NCI-H510A treated with DMSO at 0.1 percent for 48 hours (cell line): Measurements from ENCODE around the gene AK4.
"Not testable (repeated sequence)": the region's sequence is repeated elsewhere in the genome, so short reads cannot be mapped to it uniquely, and the experiment has no call there.

Experiments
- DNase-seq: peaks from one replicate; lab custom pipeline; 2025; lab: John Stamatoyannopoulos, UW

Gene AK4

DNA sequence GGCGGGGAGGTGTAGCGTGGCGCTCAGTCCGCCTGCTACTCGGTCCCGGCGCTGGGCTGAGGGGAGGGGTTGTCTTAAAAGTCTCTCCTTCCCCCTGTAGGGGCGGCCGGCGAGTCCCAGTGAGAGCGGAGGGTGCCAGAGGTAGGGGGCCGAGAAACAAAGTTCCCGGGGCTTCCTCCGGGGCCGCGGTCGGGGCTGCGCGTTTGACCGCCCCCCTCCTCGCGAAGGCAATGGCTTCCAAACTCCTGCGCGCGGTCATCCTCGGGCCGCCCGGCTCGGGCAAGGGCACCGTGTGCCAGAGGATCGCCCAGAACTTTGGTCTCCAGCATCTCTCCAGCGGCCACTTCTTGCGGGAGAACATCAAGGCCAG lies at the start of gene AK4:
AK4 (plus strand) TSS at position 26 of the 370 bp plus-strand sequence; CDS start at position 231, 205 bp downstream.
- not testable (repeated sequence) for DNase-seq

DNA sequence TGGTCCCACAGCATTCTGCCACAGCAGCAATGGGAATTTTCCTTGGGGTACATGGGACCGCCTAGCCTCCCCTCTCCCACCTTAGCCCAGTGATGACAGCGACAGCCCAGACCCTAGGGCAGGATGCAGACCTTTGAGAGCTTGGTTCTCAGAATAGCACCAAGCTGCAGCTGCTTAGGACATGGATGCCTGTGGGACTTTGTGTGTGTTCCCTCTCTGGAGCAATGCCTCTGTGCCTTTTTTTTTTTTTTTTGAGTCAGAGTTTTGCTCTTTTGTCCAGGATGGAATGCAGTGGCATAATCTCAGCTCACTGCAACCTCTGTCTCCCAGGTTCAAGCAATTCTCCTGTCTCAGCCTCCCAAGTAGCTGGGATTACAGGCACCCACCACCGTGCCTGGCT lies 44.2 kb upstream of the AK4 start:
- DNase-seq: no peak

DNA sequence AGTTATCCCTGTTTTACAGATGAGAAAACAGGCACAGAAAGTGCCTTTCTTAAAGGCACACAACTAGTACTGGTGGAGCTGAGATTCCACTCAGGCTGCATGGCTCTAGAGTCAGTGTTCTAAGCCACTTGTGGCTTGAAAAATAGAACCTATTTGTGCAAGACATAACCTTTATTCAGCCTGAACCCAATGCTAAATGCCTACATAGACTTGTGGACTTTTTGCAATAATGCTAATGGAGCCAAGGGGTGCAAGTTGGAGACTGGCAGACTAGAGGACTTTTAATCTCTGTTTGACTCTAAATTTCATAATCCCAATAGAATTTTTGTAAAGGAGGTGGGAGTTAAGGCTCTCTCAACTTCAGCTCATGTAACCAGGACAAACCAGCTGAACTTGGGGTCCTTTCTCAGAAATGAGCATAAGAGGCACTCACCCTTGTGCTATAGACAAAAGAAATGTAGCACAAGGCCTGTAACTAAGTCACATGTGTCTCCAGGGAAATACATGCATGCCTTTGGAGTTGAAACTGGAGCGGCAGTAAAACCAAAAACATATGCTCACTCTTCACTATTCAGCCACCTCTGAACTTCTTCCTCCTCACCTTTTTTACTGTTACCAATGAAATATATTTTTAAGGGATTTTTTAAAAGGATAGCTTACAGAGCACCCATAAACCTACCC lies 43.0 kb upstream of the AK4 start:
- DNase-seq: no peak

DNA sequence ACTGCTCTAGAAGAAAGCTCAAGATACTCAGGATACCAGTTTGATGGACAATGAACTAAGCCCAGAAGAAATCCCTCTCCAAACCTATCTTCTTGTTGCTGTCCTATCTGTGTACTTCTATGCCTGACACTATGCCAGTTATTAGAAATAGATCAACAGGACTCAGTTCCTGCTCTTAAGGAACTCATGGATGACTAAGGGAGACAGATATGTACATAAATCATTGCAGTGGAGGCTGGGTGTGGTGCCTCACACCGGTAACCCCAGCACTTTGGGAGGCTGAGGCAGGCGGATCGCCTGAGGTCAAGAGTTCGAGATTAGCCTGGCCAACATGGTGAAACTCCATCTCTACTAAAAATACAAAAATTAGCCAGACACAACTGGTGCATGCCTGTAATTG lies 42.4 kb upstream of the AK4 start:
- DNase-seq: no peak

DNA sequence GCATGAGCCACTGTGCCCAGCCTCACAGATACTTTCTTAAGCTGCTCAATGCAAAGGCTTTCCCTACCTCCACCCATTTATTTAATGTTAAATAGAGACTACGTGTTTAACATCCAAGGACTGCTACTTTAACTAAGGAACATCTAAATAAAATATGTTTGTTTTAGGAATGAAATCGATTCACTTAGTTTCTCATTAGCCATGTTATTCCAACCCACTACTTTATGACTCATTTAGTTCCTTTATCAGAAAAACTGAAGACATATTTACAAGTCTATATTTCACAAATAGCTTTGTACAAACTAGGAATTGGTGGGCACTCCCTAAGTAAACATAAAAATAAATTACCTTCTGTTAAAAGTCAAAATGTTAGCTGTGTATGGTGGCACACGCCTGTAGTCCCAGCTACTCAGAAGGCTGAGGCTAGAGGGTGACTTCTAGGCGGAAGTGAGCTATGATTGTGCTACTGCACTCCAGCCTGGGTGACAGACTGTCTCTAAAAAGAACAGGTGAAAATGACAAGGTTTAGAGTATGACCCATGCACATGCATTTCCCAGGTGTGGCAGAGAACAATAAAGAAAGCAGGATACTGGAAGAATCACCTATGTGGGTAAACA lies 39.9 kb upstream of the AK4 start:
- DNase-seq: peak; percentile 24

DNA sequence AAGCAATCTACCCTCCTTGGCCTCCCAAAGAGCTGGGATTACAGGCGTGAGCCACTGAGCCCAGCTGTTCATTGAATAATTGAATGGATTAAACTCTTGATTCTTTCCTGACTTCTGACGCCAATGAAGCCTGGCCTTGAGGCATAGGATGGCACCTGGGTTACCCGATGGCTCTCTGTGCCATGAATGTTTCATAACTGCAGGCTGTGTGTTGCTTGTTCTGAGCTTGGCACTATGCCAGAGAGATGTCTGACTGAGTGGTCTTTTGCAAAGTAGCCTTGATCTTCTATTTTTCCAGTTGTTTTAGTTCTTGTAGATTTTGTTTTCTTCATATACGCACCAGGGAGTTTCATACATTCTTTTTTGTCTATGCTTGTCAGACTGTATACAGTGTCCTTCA lies 38.5 kb upstream of the AK4 start:
- DNase-seq: no peak

DNA sequence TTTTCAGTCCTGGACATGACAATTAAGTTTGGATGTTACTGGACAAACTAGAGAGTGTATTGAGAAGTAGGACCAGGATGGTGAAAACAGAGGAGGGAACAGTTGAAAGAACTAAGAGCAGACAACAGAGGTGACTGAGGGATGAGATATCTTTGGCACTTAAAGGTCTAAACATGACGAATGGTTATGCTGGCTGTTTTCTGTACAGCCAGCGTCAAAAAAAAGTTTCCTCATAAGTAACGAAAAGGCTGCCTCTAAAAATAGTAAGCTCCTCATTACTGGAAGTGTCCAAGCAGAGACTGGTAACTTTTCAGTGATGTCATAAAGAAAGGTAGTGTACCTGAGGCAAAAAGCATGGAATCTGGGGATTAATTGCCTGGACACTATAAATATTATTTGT lies 35.2 kb upstream of the AK4 start:
- no peak for DNase-seq

DNA sequence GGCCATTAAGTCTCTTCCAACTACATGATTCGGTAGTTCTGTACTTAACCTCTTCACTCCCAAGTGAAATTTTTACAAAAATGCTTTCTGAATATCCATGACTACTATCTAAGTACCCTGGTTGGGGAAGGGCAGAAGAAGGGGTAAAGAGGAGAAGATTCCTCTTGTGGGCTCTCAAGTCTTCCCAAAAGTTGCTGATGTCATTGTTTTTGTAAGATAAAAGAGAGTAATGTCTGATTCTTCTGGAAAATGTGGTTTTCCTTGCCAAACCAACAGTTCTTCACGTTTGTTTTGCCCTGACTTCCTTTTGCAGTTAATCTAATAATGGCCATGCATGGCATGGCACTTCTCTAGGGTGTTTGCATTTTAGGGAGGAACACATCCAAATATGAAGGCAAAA lies 34.7 kb upstream of the AK4 start:
- no peak for DNase-seq

DNA sequence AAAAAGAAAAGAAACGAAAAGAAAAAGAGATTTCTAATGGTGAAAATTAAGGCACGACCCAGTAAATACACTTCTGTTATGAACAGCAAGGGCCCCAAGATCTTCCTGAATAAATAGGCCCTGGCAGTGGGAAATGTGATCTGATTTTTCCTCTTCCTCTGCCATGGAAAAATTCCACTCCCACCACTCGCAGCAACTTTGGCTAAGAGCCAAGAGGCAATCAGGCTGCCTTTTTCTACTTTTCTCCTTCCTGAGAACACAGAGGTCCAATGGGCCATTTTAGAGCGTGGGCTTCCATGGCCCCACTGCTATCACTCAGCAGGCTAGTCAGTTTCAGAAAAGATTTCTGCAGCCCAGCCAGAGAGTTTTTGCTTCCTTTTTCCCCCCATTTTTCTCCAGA lies 33.7 kb upstream of the AK4 start:
- DNase-seq: no peak

DNA sequence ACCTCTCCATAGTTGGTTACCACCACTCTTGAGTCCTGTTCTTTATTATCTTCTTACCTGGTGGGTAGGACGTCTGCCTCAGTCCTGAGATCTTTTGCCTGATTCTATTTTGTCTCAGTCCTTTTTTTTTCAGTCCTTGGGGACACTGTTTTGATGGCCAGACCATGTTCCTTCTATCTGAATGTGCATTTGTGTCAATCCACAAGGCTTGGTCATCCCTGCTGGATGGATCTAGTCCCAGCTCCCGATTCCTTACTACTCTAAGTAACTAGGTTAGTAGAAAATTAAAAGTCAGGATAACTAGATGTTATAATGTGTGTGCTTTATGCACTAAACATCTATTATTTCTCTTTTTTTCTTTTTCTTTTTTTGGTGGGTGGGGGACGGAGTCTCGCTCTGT lies 28.1 kb upstream of the AK4 start:
- DNase-seq: no peak

DNA sequence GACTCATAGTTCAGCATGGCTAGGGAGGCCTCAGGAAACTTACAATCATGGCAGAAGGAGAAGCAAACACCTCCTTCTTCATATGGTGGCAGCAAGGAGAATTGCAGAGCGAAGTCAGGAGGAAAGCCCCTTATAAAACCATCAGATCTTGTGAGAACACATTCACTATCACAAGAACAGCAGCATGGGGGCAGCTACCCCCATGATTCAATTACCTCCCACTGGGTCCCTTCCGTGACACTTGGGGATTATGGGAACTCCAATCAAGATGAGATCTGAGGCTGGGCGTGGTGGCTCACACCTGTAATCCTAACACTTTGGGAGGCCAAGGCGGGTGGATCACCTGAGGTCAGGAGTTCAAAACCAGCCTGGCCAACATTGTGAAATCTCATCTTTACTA lies 18.9 kb upstream of the AK4 start:
- not testable (repeated sequence) for DNase-seq

DNA sequence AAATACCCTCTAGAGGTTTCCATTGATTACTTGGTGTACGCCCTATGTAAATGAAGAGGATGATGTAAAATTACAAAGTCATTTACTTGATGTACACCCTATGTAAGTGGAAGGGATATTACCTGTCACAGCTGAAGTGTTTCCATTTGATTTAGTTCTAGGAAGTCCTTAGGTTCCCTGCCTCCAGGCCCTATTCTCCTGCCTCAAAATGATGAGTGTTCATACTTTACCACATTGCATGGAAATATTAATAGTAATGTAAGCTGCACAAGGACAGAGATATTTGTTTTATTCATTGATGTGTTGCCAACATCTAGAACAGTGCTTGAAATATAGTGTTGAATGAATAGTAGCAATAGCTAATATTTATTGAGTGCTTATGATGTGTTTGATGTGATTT lies 9.5 kb upstream of the AK4 start:
- DNase-seq: no peak

DNA sequence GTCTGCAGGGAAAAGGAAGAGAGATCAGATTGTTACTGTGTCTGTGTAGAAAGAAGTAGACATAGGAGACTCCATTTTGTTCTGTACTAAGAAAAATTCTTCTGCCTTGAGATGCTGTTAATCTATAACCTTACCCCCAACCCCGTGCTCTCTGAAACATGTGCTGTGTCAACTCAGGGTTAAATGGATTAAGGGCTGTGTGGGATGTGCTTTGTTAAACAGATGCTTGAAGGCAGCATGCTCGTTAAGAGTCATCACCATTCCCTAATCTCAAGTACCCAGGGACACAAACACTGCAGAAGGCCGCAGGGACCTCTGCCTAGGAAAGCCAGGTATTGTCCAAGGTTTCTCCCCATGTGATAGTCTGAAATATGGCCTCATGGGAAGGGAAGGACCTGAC lies 8.2 kb upstream of the AK4 start:
- DNase-seq: not testable (repeated sequence)

DNA sequence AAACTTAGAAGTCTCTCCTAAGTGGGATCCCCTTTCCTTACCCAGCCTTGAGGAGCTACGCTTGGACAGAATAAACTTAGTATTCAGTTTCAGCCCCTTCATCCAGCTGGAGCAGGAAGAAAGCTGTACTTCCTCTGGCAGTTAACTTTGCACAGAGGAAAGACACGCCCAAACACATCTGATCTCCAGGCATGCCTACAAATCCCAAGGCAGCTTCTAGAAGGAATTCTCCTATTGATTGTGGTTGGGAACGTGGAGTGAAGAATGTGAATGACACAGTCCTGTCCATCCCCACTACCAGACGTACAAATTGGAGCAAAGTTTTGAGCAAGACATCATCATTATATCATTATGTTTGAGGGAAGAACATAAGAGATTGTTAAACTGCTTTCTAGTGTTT lies 6.6 kb upstream of the AK4 start:
- no peak for DNase-seq

DNA sequence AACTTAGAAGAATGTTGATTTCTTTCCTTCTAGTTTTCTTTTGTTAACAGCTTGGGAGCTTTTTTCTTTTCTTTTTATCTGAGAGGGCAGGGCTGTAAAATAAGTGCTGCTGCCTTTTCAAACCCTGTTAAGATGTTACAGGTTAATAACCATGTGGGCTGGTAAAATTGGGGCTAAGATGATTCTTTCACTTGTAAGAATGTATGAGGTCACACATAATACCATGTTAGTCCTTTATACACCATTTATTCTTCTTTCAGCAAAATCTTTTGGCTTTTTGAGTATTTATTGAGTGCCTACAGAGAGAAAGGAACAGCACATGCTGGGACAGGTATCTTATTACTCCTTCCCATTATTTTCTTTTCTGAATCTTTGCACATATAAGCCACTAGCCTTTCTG lies 6.1 kb upstream of the AK4 start:
- no peak for DNase-seq

DNA sequence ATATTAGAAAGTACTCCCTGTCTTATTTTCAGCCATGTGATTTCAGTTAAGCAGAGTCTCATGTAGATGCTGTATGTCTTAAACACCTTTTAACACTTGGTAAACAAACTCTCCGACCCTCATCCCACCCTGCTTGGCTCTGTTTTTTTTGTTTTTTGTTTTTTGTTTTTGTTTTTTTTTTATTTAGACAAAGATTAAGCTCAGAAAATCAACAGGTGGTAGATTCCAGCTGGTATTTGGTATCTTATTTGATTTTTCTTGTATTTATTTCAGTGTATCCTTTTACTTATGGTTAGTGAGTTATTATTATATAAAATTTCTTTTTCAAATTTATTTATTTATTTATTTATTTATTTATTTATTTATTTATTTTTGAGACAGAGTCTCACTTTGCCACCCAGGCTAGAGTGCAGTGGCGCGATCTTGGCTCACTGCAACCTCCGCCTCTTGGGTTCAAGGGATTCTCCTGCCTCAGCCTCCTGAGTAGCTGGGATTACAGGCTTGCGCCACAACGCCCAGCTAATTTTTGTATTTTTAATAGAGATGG lies 4.8 kb upstream of the AK4 start:
- DNase-seq: not testable (repeated sequence)

DNA sequence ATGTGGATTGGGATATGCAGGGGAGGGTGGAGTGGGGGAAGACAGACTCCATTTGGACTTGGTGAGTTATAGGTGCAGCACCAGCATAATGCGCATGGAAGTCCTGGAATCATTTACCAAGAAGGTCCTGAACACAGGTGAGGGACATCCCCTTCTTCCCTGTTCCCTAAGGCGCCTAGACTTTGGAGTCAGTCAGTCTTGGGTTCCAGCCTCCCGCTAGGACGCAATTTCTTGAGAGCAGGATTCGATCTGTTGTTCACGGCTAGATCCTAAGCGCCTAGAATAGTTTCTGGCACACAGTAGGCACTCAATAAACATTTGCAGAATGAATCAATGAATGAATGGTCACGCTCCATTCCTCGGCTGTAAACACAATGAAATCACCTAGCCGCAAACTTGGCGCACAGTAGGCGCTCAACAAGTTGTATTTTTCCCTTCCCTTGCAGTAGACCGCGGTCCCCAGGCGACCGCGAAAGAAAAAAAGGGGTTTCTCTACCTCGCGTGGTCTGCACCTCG lies 1.0 kb upstream of the AK4 start:
- DNase-seq: no peak

DNA sequence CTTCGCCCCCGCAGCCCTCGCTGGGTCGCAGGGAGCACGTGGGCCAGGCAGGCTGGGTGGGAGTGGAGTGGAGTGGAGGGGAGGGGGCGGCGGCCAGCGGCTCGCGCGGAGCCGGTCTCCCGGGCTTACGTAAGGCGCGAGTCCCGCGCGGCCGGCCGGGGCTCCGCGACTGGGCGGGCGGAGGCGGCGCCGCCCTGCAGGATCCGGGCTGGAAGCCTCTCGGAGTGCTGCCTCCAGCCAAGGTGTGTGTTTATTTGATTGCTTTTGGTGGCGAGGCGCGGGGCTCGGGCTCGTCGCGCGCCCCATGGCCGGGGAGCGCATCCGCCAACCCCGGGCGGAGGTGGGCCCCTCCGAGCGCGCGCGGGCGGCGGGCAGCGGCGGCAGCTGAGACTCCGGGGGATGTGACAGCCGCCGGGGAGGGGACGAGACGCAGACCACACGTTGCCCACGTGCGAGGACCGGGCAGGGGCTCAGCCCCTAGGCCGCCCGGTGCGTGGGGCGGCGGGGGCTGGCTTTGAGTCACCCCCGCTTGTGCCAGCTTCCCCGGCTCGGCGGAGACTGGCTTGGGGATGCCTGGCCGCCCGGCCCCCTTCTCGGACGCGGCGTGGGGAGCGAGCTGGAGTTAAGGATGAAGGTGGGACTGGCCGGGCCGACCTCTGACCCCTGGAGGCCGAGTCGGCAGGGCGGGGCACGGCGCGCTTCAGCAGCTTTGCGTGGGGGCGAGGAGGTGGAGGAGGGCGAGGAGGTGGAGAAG lies 402 bp upstream of the AK4 start:
- DNase-seq: peak; percentile 22

DNA sequence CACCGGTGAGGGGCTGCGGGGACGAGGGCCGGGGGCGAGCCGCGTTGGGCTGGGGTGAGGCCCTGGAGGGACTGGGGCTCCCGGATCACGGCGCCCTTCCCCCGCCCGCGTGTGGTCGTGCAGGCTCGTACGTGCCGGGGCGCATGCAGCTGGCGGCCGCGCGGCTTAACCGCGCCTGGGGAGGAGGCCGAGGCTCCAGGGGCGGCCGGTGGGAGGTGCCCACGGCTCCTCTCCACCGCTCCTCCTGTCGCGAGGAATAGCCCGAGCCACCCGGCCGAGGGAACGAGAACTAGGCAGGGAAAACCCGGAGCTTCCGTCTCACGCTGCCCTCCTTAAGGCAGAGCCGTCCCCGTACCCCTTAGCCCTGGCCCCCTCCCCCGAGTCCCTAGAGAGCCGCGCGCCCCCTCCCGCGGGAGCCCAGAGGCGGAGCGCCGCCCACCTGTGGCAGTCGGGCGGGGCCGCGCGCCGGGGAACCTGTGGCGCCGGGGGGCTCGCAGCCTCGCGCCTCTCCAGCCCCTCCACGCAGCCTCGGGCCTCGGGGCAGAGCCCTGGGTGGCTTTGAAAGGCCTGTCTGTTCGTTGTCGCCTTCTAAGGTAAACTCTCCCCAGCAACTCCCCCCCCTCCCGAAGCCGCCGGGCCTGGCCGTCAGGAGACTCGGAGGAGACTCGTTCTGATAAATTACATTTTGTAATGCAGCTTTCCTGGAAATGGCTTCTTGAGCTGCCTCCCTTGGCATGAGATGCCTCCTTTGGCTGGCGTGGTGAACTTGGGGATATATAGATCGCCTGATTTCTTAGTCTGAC lies 746 bp downstream of the AK4 start:
- DNase-seq: peak; percentile 44

DNA sequence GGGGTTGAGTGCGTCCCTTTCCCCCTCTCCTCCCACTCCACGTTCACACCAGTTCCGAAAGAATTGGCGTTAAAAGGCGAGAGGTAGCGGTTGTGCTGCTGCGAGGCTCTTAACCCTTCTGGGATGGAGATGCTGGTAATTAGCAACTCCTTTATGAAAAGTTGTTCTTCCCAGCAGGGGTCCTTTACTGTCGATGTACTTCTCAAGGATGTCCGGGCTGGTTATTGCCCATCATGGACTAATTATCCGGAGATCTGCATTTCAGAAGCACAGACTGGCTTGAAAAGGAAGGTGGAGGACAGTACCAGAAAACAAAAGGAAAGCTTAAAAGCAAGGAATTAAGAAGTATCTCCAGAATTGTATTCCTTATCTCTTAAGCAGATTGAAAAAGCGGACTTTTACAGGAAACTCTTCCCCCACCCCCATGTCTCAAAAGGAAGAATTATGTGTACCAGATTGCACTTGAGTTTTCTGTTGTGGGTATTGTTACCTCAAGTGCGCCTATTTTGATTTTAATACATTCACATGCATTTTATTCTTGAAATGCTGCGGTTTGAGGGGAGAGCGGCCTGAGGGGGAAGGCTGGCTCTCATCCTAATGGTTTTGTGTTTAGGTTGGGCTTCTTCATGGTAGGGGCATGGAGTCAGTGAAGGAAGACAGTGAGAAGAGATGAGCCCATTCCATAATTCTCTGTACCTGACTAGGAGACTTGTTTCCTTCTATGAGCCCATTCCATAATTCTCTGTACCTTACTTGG lies 1.5 kb downstream of the AK4 start:
- DNase-seq: peak; percentile 42

DNA sequence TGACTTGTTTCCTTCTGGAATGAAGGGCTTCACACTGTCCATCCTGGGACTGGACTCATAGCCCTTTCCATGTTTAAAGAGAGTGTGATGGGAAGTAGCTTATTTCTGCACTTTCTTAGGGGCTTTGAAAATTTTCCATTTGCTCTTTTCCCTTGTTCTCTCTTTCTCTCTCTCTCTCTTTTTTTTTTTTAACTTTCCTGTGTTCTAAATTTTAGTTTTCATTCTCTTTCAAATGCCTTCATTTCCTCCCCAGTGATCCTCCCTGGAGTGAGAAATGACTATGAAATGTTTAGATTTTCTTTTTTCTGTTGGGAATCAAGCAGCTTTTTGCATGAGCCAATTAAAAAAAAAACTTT lies 2.1 kb downstream of the AK4 start:
- DNase-seq: no peak
